A673 (cell line): ENCODE measurements around the gene SOX5.

ENCODE experiments used
- EZH2 ChIP-seq: fragments of 200-600 bp; sonication (generic); IDR thresholded peaks from 2 replicates; pipeline ENCODE4 v1.6.1; 2017; ENCODE audit warnings: borderline replicate concordance, low read depth, mild to moderate bottlenecking, mixed read lengths, antibody characterized with exemption, low read length; ENCODE audit not compliant: poor library complexity, severe bottlenecking
- TF ChIP-seq, protein P1 (sequence below): fragments of 300-800, 200-600 bp; sonication (generic); conservative IDR thresholded peaks from 2 replicates; pipeline ENCODE4 v1.5.1; 2017; ENCODE audit warnings: low read depth, mild to moderate bottlenecking, antibody characterized with exemption, low read length, moderate library complexity, mixed read lengths

DNA sequence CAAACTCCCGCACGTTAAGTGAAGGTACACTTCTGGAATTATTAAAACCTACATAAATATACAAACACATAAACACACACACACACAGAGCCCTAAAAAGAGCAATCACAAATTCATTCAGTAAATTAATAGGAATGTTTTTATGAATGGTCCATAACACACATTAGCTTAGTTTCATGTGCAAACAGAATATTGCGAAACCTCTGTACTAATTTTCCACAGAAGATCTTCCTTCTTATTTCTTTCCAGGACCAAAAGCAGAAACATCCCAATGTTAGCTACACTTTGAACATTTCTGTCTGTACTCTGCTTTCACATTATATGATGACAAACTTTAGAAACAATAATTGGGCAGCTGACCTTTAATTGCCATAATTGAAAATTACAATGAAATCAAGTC is 101.6 kb downstream of the SOX5 start:
- TF ChIP-seq, protein P1, sequence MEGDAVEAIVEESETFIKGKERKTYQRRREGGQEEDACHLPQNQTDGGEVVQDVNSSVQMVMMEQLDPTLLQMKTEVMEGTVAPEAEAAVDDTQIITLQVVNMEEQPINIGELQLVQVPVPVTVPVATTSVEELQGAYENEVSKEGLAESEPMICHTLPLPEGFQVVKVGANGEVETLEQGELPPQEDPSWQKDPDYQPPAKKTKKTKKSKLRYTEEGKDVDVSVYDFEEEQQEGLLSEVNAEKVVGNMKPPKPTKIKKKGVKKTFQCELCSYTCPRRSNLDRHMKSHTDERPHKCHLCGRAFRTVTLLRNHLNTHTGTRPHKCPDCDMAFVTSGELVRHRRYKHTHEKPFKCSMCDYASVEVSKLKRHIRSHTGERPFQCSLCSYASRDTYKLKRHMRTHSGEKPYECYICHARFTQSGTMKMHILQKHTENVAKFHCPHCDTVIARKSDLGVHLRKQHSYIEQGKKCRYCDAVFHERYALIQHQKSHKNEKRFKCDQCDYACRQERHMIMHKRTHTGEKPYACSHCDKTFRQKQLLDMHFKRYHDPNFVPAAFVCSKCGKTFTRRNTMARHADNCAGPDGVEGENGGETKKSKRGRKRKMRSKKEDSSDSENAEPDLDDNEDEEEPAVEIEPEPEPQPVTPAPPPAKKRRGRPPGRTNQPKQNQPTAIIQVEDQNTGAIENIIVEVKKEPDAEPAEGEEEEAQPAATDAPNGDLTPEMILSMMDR = no peak
- no peak for TF ChIP-seq EZH2
